HG03095 (cell line): ENCODE data around the gene PLOD2.

Experiments
- ATAC-seq: cut with Tn5 transposase; IDR thresholded peaks from one replicate; pipeline ENCODE4 v1.9.1; 2021; ENCODE audit warnings: moderate library complexity; ENCODE audit not compliant: unreplicated experiment

Gene PLOD2

DNA sequence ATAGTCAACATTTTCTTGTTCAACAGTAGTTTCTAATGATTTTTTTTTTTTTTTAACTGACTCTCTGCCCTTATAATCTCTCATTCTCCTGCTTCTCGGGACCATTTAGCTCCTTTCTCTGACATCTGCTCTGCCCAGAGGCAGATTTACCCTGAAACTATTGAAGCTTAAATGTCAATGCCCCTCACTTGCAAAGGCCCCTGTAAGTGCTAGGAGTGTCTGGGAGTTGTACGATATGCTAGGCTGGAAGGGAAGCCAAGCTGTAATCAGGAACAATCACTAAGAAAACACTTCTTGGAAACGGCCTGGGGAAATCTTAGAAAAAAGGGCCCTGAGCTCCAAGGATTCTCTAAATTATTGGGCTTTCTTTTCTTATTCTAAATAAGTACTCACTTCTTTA is 5.8 kb upstream of the PLOD2 start:
- ATAC-seq: no peak

GRCh38 chr3:146166415-146166821 is 5.4 kb upstream of the PLOD2 start:
- ATAC-seq: no peak

GRCh38 chr3:146165877-146166276 is 4.9 kb upstream of the PLOD2 start:
- ATAC-seq: no peak

- no peak for ATAC-seq
Observed at GRCh38 chr3:146164971-146165769, 4.2 kb upstream of the PLOD2 start.

GRCh38 chr3:146164506-146164905 is 3.5 kb upstream of the PLOD2 start:
- ATAC-seq: no peak

DNA sequence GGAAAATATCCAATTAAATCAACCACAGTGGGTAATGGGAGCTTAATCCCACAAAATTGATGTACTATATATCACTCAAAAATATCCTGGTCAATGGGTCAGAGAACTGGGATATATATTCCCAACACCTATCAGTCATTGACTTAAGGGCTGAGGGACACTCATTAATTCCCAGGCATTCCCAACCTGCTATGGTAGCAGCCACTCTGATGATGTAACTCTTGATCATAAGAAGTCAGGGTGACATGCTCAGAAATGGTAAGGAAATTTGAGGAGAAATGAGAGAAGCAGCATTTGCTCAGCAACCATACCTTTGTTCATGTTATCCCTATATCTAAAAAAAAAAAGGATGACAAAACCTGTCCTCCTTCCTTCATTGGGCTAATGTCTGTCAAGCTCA is 3.1 kb upstream of the PLOD2 start:
- ATAC-seq: no peak

- no peak for ATAC-seq
Observed at GRCh38 chr3:146163584-146163983, 2.6 kb upstream of the PLOD2 start.

- no peak for ATAC-seq
Observed at GRCh38 chr3:146162561-146162960, 1.6 kb upstream of the PLOD2 start.

GRCh38 chr3:146161663-146162002 is 649 bp upstream of the PLOD2 start:
- ATAC-seq: no peak

DNA sequence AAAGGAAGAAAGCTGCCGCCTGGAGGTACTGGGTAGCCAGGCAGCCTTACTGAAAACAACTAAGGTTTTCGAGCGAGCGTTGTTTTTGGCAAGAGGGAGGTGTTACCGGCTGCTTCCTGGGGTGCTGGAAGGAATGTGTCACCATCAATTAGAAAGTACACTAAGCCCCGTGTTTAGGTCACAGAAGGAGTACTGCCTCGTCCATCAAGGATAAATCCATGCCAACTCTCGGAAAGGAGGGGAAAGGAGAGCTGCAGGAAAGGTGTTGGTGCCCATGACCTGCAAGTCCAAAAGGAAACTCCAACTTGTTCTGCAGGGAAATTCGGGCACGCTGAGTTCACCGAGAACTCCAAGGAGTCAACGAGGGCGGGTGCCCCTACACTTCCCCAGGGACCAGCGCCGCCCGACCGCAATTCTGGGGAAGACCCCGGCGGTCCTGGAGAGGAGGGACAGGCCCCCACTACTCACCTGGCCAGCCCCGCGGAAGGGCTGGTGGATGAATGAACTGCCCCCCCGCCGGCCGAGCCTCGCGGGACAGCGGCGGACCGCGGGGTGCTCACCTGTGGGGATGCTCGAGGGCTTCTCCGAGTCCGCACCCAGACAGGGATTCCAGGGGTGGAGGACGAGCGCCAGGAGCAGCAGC is 542 bp downstream of the PLOD2 start:
- no peak for ATAC-seq

GRCh38 chr3:146159616-146160320 is 1.2 kb downstream of the PLOD2 start:
- no peak for ATAC-seq

DNA sequence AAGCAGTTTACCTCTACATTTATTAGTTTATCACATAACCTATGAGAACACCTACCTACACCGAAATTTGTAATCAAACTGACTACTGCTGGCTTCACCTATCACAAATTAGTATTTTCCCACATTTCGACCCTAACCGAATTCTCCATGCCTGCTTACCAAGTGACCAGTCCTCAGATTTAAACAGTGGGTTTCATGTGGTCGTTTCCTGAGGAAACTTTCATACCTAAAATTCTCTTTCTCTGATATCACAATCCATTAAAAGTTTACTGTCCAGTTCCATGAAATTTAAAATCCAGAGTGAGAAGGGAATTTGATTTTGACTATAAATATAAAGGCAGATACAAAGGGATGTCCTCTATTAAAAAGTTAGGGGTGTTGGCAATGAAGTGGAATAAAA is 1.9 kb downstream of the PLOD2 start:
- ATAC-seq: no peak

- no peak for ATAC-seq
Observed at GRCh38 chr3:146157325-146158060, 3.5 kb downstream of the PLOD2 start.

DNA sequence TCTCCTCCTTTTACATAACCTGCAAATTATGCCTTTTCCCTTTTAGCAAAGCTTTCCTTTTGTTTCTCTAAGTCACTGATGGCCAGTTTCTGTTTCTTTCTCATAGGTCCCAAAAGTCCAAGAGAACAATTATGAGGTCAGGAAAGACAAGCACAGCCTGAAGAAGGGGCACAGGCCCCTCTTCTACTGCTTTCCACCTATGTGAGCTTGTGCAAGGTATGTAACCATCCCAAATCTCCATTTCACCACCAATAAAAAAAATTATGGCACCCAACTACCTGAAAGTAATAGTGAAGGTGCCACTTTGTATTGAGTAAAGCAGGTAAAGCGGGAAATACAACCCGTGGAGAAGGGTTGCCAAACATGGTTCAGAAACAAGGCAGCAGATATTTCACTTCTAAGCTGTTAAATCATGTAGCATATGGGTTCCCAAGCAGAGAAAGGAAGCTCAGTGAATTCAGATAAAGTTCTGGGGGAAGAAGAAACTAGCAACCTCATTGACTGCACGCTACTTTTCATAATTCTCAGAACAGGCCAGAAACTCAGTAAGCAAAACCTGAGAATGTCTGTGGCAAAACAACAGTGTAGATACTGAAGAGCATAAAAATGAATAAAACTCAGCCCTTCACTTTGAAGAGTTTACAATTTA is 4.2 kb downstream of the PLOD2 start:
- no peak for ATAC-seq

DNA sequence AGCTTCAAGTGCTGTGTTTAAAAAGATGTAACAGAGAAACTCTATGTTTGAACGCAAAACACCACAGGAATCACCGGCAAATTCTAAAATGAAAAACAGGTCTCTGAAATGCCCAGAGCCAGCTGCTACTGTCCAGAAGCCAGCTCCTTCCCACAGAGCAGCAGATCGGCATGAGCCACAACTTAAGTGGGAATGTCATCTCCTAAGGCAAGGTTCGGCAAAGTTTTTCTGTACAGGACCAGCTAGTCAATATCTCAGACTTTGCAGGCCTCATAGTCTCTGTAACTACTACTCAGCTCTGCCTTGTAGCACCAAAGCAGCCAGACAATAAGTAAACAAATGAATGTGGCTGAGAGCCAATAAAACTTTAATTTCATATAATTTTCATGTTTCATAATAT is 4.9 kb downstream of the PLOD2 start:
- ATAC-seq: no peak

DNA sequence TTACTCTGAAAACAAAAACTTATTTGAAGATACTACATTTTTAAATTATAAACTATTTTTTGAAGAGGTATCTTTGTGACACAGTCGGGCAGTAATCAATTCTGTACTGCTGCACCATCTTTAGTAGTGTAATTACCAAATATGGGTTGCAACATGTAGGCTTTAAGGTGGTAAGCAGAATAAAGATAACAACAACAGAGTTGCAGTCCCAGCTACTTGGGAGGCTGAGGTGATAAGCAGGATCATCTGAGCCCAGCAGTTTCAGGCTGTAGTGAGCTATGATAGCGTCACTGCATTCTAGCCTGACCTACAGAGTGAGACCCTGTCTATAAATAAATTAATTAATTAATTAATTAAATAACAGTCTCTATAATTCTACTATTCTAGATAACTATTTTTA is 6.0 kb downstream of the PLOD2 start:
- ATAC-seq: no peak

GRCh38 chr3:146154316-146154715 is 6.7 kb downstream of the PLOD2 start:
- ATAC-seq: no peak

DNA sequence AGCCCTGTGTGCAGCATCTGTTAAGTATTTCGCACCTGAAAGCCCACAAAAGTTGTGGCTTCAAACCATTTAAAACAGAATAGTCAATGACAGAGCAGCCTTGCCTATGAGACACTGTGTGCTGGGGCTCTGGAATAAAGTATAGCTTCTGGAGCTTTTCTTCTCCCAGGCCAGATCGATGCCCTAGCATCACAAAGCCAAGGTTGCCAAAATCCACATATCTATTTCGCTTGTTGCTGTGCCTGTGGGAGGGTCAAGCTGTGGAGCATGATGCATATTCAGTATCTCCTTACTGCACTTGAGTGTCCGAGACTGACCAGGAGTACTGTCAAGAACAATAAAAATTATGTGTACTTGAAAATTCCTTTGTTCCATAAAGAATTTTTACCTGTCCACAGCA is 7.6 kb downstream of the PLOD2 start:
- ATAC-seq: no peak

GRCh38 chr3:146152834-146153233 is 8.2 kb downstream of the PLOD2 start:
- ATAC-seq: no peak

- no peak for ATAC-seq
Observed at GRCh38 chr3:146148468-146148931, 12.5 kb downstream of the PLOD2 start.

GRCh38 chr3:146145642-146146041 is 15.3 kb downstream of the PLOD2 start:
- ATAC-seq: no peak
